Pancreas (tissue), 10 donors: ENCODE results near the gene SND1. TPM values are rescaled to one million over a fixed set of nuclear protein-coding genes. Genes with fewer than 3 reads are reported as not detected.

Source experiments
- ATAC-seq, 4 donors: fragments of 200-7000 bp; cut with Tn5 transposase; one replicate each; pipeline versions ENCODE4 v1.8.0 to v1.9.1; 2020; ENCODE audit warnings: mild to moderate bottlenecking in 4 of 4, moderate library complexity in 4 of 4
- DNase-seq, 6 donors: peaks; one replicate each; pipeline ENCODE4 v3.0.0-alpha.2; 2020
- FAIRE-seq: peaks from 2 replicates; lab custom pipeline; 2012; peaks lifted over from hg19 to GRCh38; lab: Jason Lieb, UNC
- H3K27ac ChIP-seq, 4 donors: fragments of 200-600 bp; sonication (generic); 1 replicate in 3 of 4; 2 replicates in 1 of 4; pipeline versions ENCODE4 v1.5.0 to v1.8.0; 2020
- H3K27me3 ChIP-seq, 4 donors: fragments of 200-600 bp; one replicate each; pipeline ENCODE4 v1.8.0; 2021
- H3K36me3 ChIP-seq, 3 donors: fragments of 200-600 bp; sonication (generic) in 1 of 3; one replicate each; pipeline versions ENCODE4 v1.5.0 to v1.8.0; 2020 to 2021
- H3K4me1 ChIP-seq, 3 donors: fragments of 200-600 bp; one replicate each; pipeline ENCODE4 v1.8.0; 2021
- H3K4me3 ChIP-seq, 4 donors: fragments of 200-600 bp; sonication (generic) in 2 of 4; one replicate each; pipeline versions ENCODE4 v1.5.0 to v1.8.0; 2020 to 2021
- H3K9me3 ChIP-seq, 4 donors: fragments of 200-600 bp; one replicate each; pipeline ENCODE4 v1.8.0; 2021
- WGBS, 2 donors: extraction: QIAGEN DNeasy Blood & Tissue Kit; methylation state at CpG; one replicate each; pipeline ENCODE4 v1.1.7; 2013; 5-methylcytosine and 5-hydroxymethylcytosine counted together
- intact Hi-C, 3 donors: fragments of 100-400 bp; cut with DNase I; formaldehyde crosslinking; loops; one replicate each; pipeline versions ENCODE4 v1.11.1 to v1.14.2; 2022
- polyA plus RNA-seq, 2 donors: library from polyadenylated mRNA; stranded (reverse); fragments of 200-250 nt; gene quantifications; one replicate each; pipeline ENCODE4 v1.2.3, GENCODE V29; 2013
- total RNA-seq, 6 donors: library from RNA; stranded (reverse); fragmentation: NEBNext Ultra II Directional in 4 of 6; extraction: Animal tissue kit (Norgen Biotek cat#: 25700) in 4 of 6; gene quantifications; one replicate each; pipeline versions ENCODE4 v1.2.1 to v1.2.4, GENCODE V29; 2021 to 2023
- TF ChIP-seq, protein P1 (sequence below), 4 donors: fragments of 200-600 bp; sonication (generic) in 3 of 4; IDR thresholded peaks; one replicate each; pipeline versions ENCODE4 v1.5.0 to v1.8.0; 2021; ENCODE audit warnings: antibody characterized with exemption in 4 of 4
- donor health status: healthy with polysubstance abuse.
- donor health status: DM: no; HTN: no; CAD: no; lungs with moderate emphysema.
- donor health status: DM: no; HTN: no; CAD: no.
- donor health status: control.
- donor health status: control.
- donor health status: Bipolar disorder and iron deficiency.
- donor health status: DM: yes; HTN: yes; CAD: no.
- donor health status: DM: no; HTN: no; CAD: no.
- donor health status: DM: no; HTN: no; CAD: no.
- donor health status: DM: yes; HTN: yes; CAD: no.

SND1 gene
- total and polyA plus RNA-seq, 8 donors: 84.1 to 308 (median 225) TPM

DNA sequence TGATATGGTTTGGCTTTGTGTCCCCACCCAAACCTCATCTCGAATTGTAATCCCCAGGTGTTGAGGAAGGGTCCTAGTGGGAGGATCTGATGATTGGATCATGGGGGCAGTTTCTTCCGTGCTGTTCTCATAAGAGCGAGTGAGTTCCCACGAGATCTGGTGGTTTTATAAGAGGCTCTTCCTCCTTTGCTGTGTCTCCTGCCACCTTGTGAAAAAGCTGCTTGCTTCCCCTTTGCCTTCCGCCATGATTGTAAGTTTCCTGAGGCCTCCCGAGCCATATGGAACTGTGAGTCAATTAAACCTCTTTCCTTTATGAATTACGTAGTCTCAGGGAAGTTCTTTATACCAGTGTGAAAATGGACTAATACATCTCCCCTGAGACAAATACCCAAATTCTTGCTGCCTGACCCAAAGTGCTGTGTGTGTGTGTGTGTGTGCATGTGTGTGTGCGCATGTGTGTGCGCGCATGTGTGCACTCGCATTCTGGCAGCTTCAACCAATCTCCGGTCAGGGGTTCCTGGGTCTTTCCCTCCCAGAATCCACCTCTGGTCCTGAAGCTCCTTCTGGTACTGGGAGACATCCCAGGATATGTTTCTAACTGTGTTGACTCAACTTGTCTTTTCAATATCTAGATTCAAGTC lies 477.4 kb downstream of the SND1 start:
- FAIRE-seq (no peak), DNase-seq (no peak), ATAC-seq (no peak)
- no peaks in the 10 kb centered on the region for H3K9me3 ChIP-seq
- intact Hi-C loops: no loop called here
- no peaks in the 10 kb centered on the region for H3K36me3 ChIP-seq
- WGBS, 2 donors: 85 to 95% methylated on average over 12 of the region's 12 CpGs
- TF ChIP-seq, protein P1, sequence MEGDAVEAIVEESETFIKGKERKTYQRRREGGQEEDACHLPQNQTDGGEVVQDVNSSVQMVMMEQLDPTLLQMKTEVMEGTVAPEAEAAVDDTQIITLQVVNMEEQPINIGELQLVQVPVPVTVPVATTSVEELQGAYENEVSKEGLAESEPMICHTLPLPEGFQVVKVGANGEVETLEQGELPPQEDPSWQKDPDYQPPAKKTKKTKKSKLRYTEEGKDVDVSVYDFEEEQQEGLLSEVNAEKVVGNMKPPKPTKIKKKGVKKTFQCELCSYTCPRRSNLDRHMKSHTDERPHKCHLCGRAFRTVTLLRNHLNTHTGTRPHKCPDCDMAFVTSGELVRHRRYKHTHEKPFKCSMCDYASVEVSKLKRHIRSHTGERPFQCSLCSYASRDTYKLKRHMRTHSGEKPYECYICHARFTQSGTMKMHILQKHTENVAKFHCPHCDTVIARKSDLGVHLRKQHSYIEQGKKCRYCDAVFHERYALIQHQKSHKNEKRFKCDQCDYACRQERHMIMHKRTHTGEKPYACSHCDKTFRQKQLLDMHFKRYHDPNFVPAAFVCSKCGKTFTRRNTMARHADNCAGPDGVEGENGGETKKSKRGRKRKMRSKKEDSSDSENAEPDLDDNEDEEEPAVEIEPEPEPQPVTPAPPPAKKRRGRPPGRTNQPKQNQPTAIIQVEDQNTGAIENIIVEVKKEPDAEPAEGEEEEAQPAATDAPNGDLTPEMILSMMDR (IDR thresholded peaks at IDR 0.05): no peak
- H3K27me3 ChIP-seq: no peaks in the 10 kb centered on the region
- no peak overlapping the region for H3K4me3 ChIP-seq
- no peaks in the 10 kb centered on the region for H3K4me1 ChIP-seq
- H3K27ac ChIP-seq: no peak overlapping the region

DNA sequence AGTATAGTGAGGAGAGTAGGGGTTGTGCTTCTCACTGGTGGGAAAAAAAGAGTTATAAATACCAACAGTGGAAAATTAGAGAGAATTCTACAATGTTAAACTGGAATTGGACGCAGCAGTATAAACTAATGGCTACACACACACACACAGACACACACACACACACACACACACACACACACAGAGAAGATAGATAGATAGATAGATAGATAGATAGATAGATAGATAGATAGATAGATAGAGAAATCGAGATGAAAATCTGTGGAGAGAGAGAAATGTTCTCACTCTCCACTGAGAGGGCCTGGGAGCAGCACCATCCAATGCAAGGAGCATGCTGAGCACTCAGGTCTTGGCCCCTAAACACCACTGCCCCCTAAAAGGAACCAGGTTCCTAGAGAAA lies 479.1 kb downstream of the SND1 start:
- Histone ChIP-seq H3K4me1 (peaks cover 0 to 6% (median 0%) of the 10 kb centered on the region in 3 donors), H3K27ac (no peak overlapping the region), H3K9me3 (no peaks in the 10 kb centered on the region), H3K36me3 (no peaks in the 10 kb centered on the region), H3K27me3 (peaks cover 0 to under 1% (median 0%) of the 10 kb centered on the region in 4 donors), H3K4me3 (no peak overlapping the region)
- no peak for DNase-seq
- TF ChIP-seq, protein P1 (IDR thresholded peaks at IDR 0.05): no peak
- 71 to 76% methylated on average over 2 of the region's 2 CpGs for WGBS, 2 donors
- FAIRE-seq: no peak
- ATAC-seq: no peak
- intact Hi-C loops: loop anchor here in 1 of 3 donors (5.0 kb wide), 1 partner anchor 81 kb away; no protein-coding TSS in a partner anchor

DNA sequence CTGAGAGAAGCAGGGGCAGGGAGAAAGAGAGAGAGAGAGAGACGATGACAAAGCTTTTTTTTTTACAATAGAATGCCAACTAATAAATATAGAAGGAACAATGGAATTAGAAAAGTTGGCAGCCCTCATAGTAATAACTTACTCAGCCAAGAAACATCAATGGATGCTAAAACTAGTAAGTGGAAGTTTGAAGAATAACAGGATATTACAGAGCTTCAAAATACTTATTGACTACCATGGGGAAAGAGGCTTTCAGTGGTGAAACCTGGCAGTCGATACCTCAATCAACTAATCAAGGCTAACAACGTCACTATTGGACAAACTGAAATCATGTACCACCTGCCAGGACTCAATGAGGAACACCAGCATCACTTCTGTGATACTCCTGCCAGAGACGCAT lies 479.7 kb downstream of the SND1 start:
- Histone ChIP-seq H3K4me1 (peaks cover 0 to 6% (median 0%) of the 10 kb centered on the region in 3 donors), H3K27ac (no peak overlapping the region), H3K4me3 (no peak overlapping the region), H3K36me3 (no peaks in the 10 kb centered on the region), H3K27me3 (peaks cover 0 to 4% (median 0%) of the 10 kb centered on the region in 4 donors), H3K9me3 (no peaks in the 10 kb centered on the region)
- TF ChIP-seq, protein P1 (IDR thresholded peaks at IDR 0.05): no peak
- no peak for DNase-seq
- WGBS, 2 donors: 67 to 68% methylated on average over 4 of the region's 4 CpGs
- no peak for ATAC-seq
- FAIRE-seq: no peak
- intact Hi-C loops: loop anchor here in 1 of 3 donors (5.0 kb wide), 1 partner anchor 81 kb away; no protein-coding TSS in a partner anchor

DNA sequence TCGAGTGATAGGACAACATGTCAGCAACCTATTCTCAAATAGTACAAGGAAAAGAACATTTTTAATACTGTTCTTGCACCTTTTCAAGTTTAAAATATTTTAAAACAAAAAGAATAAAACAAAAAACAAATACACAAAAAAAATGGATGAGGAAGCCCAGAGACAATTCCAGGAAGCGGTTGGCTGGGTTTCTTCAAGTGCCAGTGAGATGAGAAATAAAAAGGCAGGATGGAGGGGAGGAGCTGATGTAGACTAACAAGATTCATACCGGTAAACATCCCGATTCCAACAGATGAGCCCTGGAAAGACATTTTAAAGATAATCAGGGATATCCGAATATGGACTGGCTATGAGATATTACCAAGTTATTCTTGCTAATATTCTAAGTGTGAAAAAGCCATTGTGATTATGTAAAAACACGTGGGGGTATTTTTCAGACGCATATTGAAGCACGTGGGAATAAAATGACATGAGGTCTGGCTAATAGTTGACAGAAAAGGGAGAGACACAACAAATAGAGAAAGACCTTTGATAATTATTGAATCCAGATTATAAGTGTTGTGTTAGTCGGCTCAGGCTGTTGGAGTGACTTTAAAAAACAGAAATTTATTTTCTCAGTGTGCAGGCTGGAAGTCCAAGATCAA lies 480.6 kb downstream of the SND1 start:
- TF ChIP-seq, protein P1 (IDR thresholded peaks at IDR 0.05): no peak
- ATAC-seq (no peak), FAIRE-seq (no peak), DNase-seq (no peak)
- peaks cover 0 to 6% (median 0%) of the 10 kb centered on the region in 3 donors for H3K4me1 ChIP-seq
- peaks cover 0 to 4% (median 0%) of the 10 kb centered on the region in 4 donors for H3K27me3 ChIP-seq
- 80% methylated on average over 9 of the region's 9 CpGs for WGBS, 2 donors
- H3K27ac ChIP-seq: no peak overlapping the region
- H3K4me3 ChIP-seq: no peak overlapping the region
- intact Hi-C loops: loop anchor here in 1 of 3 donors (5.0 kb wide), 1 partner anchor 80 kb away; no protein-coding TSS in a partner anchor
- H3K36me3 ChIP-seq: no peaks in the 10 kb centered on the region
- no peaks in the 10 kb centered on the region for H3K9me3 ChIP-seq
